GM18858 (cell line): ENCODE measurements around the gene ERAP2.

Experiments used
- ATAC-seq: cut with Tn5 transposase; IDR thresholded peaks from one replicate; pipeline ENCODE4 v1.9.1; 2021; ENCODE audit not compliant: unreplicated experiment

ERAP2 gene

GRCh38 chr5:96896276-96896675 lies 20.0 kb downstream of the ERAP2 start:
- ATAC-seq = peak; percentile 35

- ATAC-seq = peak; percentile 96
Observed at GRCh38 chr5:96896806-96897205, 20.5 kb downstream of the ERAP2 start.

GRCh38 chr5:96901384-96901783 lies 25.1 kb downstream of the ERAP2 start:
- no peak for ATAC-seq

- no peak for ATAC-seq
Observed at GRCh38 chr5:96901841-96902240, 25.5 kb downstream of the ERAP2 start.

GRCh38 chr5:96902876-96903275 lies 26.6 kb downstream of the ERAP2 start:
- no peak for ATAC-seq

- no peak for ATAC-seq
Observed at GRCh38 chr5:96903300-96903699, 27.0 kb downstream of the ERAP2 start.

GRCh38 chr5:96904054-96904931 lies 28.0 kb downstream of the ERAP2 start:
- no peak for ATAC-seq

- no peak for ATAC-seq
Observed at GRCh38 chr5:96905864-96906263, 29.6 kb downstream of the ERAP2 start.

- no peak for ATAC-seq
Observed at GRCh38 chr5:96909003-96909402, 32.7 kb downstream of the ERAP2 start.

- no peak for ATAC-seq
Observed at GRCh38 chr5:96909435-96909834, 33.1 kb downstream of the ERAP2 start.

GRCh38 chr5:96911139-96911538 lies 34.8 kb downstream of the ERAP2 start:
- ATAC-seq = no peak

GRCh38 chr5:96913233-96913632 lies 36.9 kb downstream of the ERAP2 start:
- no peak for ATAC-seq

- ATAC-seq = peak; percentile 63
Observed at GRCh38 chr5:96919754-96920197, 43.5 kb downstream of the ERAP2 start.

- no peak for ATAC-seq
Observed at GRCh38 chr5:96920744-96921355, 44.5 kb downstream of the ERAP2 start.

GRCh38 chr5:96922499-96923244 lies 46.4 kb downstream of the ERAP2 start:
- ATAC-seq = no peak

- ATAC-seq = no peak
Observed at GRCh38 chr5:96924016-96924443, 47.7 kb downstream of the ERAP2 start.

- ATAC-seq = no peak
Observed at GRCh38 chr5:96926276-96926675, 50.0 kb downstream of the ERAP2 start.

- ATAC-seq = no peak
Observed at GRCh38 chr5:96927008-96927407, 50.7 kb downstream of the ERAP2 start.

GRCh38 chr5:96928931-96929708 lies 52.8 kb downstream of the ERAP2 start:
- ATAC-seq = no peak

GRCh38 chr5:96930058-96930457 lies 53.8 kb downstream of the ERAP2 start:
- no peak for ATAC-seq

- ATAC-seq = no peak
Observed at GRCh38 chr5:96930589-96930988, 54.3 kb downstream of the ERAP2 start.
